ENCODE measurements around the gene SLC25A19.

GRCh38 chr17:75272848-75273184 is 16.4 kb downstream of the SLC25A19 start:
- TF ChIP-seq CTCF (conservative IDR thresholded peaks at IDR 0.05; ENCODE audit: low read length) (no peak), EZH2phosphoT487 (IDR thresholded peaks at IDR 0.05; ENCODE audit: borderline replicate concordance, low read depth, low read length) (no peak)
